Aorta (tissue), 5 donors: ENCODE data around the gene CRK. TPM values are rescaled to one million over a fixed set of nuclear protein-coding genes. Genes with fewer than 3 reads are reported as not detected.
"Not testable (repeated sequence)": the region's sequence is repeated elsewhere in the genome, so short reads cannot be mapped to it uniquely, and the experiment has no call there.

ENCODE experiments used
- ATAC-seq: fragments of 200-7000 bp; cut with Tn5 transposase; one replicate; pipeline ENCODE4 v1.9.1; 2022; ENCODE audit warnings: moderate library complexity; ENCODE audit not compliant: low FRiP score
- DNase-seq, 2 donors: peaks; one replicate each; pipeline ENCODE4 v3.0.0-alpha.2; 2020
- H3K27ac ChIP-seq, 2 donors: one replicate each; pipeline ENCODE4 v1.5.1; 2013; ENCODE audit warnings: low read length in 2 of 2, mild to moderate bottlenecking in 2 of 2, moderate library complexity in 2 of 2, control low read depth in 1 of 2, inconsistent platforms in 1 of 2, low read depth in 1 of 2
- H3K27me3 ChIP-seq, 2 donors: one replicate each; pipeline ENCODE4 v1.6.1; 2013; ENCODE audit warnings: control low read depth in 1 of 2, low read length in 1 of 2, mild to moderate bottlenecking in 1 of 2, moderate library complexity in 1 of 2; ENCODE audit not compliant: insufficient read depth in 2 of 2, control insufficient read depth in 1 of 2
- H3K36me3 ChIP-seq, 2 donors: one replicate each; pipeline ENCODE4 v1.6.1; 2013; ENCODE audit warnings: control low read depth in 1 of 2, low read length in 1 of 2, mild to moderate bottlenecking in 1 of 2; ENCODE audit not compliant: insufficient read depth in 2 of 2, control insufficient read depth in 1 of 2
- H3K4me1 ChIP-seq, 2 donors: one replicate each; pipeline ENCODE4 v1.6.1; 2013; ENCODE audit warnings: low read length in 2 of 2, control low read depth in 1 of 2, mild to moderate bottlenecking in 1 of 2, moderate library complexity in 1 of 2; ENCODE audit not compliant: insufficient read depth in 2 of 2, control insufficient read depth in 1 of 2
- H3K4me3 ChIP-seq, 2 donors: one replicate each; pipeline ENCODE4 v1.5.1; 2013; ENCODE audit warnings: low read length in 2 of 2, control low read depth in 1 of 2, mild to moderate bottlenecking in 1 of 2
- H3K9me3 ChIP-seq: one replicate; pipeline ENCODE4 v1.6.1; 2013; ENCODE audit warnings: mild to moderate bottlenecking, low read length; ENCODE audit not compliant: control insufficient read depth
- WGBS, 2 donors: extraction: QIAGEN DNeasy Blood & Tissue Kit; methylation state at CpG; one replicate each; pipeline ENCODE4 v1.1.7; 2013; 5-methylcytosine and 5-hydroxymethylcytosine counted together
- intact Hi-C, 2 donors: fragments of 100-400 bp; cut with DNase I; formaldehyde crosslinking; loops; one replicate each; pipeline versions ENCODE4 v1.14.2 to v1.15.0; 2022
- polyA plus RNA-seq, 2 donors: library from polyadenylated mRNA; stranded (reverse); fragments of 200-250 nt; gene quantifications; one replicate each; pipeline ENCODE4 v1.2.3, GENCODE V29; 2013
- total RNA-seq, 2 donors: library from RNA; stranded (reverse); fragmentation: NEBNext Ultra II Directional; extraction: Animal tissue kit (Norgen Biotek cat#: 25700); gene quantifications; one replicate each; pipeline ENCODE4 v1.2.1, GENCODE V29; 2021
- donor health status: healthy with polysubstance abuse.
- donor health status: Bipolar disorder and iron deficiency.
- donor health status: DM: no; HTN: no; CAD: no.
- donor health status: DM: no; HTN: no; CAD: no.
- donor health status: DM: yes; HTN: yes; CAD: no.

The CRK gene
- total and polyA plus RNA-seq, 4 donors: 33.5 to 63.8 (median 48.1) TPM

- Histone ChIP-seq H3K9me3 (no peaks in the 10 kb centered on the region), H3K27me3 (no peaks in the 10 kb centered on the region), H3K36me3 (no peaks in the 10 kb centered on the region), H3K27ac (no peak overlapping the region), H3K4me3 (no peak overlapping the region), H3K4me1 (peaks cover 0 to 2% of the 10 kb centered on the region in 2 donors)
- DNase-seq: peak in 1 of 2 donors; percentile 39
- 33 to 44% methylated on average over 10 of the region's 10 CpGs for WGBS, 2 donors
- intact Hi-C loops: no loop called here
- ATAC-seq: no peak
Measured at GRCh38 chr17:1379930-1380313, 76.1 kb downstream of the CRK start.

- Histone ChIP-seq H3K27ac (no peak overlapping the region), H3K27me3 (no peaks in the 10 kb centered on the region), H3K9me3 (no peaks in the 10 kb centered on the region), H3K36me3 (no peaks in the 10 kb centered on the region), H3K4me3 (no peak overlapping the region), H3K4me1 (peaks cover 0 to 2% of the 10 kb centered on the region in 2 donors)
- no peak for ATAC-seq
- intact Hi-C loops: no loop called here
- peak in 1 of 2 donors; percentile 39 for DNase-seq
- WGBS, 2 donors: 73 to 74% methylated on average over 11 of the region's 11 CpGs
Measured at GRCh38 chr17:1379208-1379929, 76.7 kb downstream of the CRK start.

- H3K4me1 ChIP-seq, H3K27me3 ChIP-seq, intact Hi-C loops, H3K9me3 ChIP-seq, H3K4me3 ChIP-seq, H3K36me3 ChIP-seq, H3K27ac ChIP-seq, ATAC-seq: not testable (repeated sequence)
- DNase-seq: peak in 1 of 2 donors; percentile 38
- 78 to 79% methylated on average over 10 of the region's 10 CpGs for WGBS, 2 donors
Measured at GRCh38 chr17:1378476-1378860, 77.6 kb downstream of the CRK start.

DNA sequence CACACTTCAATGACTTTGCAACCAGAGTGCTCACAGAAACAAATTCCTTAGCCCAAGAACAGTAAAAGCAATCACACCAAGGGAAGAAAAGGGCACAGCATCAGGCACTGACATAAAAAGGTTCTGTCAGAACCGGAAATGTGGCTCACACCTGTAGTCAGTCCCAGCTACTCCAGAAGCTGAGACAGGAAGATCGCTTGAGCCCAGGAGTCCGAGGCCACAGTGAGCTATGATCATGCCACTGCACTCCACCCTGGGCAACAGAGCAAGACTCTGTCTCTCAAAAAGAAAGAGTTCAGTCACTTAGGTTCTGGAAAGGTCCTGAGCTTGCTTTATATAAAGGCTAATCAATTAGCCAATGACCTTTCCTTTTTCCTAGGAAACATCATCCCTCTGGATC is 78.7 kb downstream of the CRK start:
- H3K9me3 ChIP-seq: no peaks in the 10 kb centered on the region
- no peaks in the 10 kb centered on the region for H3K36me3 ChIP-seq
- no peaks in the 10 kb centered on the region for H3K27me3 ChIP-seq
- DNase-seq: peak in 1 of 2 donors; percentile 21
- no peak for ATAC-seq
- no peak overlapping the region for H3K27ac ChIP-seq
- H3K4me3 ChIP-seq: no peak overlapping the region
- peaks cover 2 to 4% of the 10 kb centered on the region in 2 donors for H3K4me1 ChIP-seq
- intact Hi-C loops: no loop called here
- 74 to 76% methylated on average over 3 of the region's 3 CpGs for WGBS, 2 donors

DNA sequence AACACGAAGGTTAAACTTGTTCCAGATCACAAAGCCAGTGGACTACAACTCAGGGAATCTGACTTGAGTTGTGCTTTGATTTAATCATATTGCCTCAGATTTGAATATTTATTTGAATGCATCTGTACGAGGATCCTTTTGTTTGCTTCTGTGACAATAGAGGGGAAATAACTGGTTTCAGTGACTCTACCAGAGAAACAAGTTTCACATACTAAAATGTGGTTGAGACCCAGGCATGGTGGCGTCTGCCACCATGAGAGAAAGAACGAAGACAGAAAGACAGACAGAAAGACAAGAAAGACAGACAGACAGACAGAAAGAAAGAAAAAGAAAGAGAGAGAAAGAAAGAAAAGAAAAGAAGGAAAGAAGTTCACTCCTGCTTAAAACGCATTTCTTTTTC is 80.0 kb downstream of the CRK start:
- Histone ChIP-seq H3K9me3 (no peaks in the 10 kb centered on the region), H3K27me3 (no peaks in the 10 kb centered on the region), H3K4me1 (peaks cover 4% of the 10 kb centered on the region in 2 donors), H3K4me3 (no peak overlapping the region), H3K27ac (no peak overlapping the region), H3K36me3 (no peaks in the 10 kb centered on the region)
- DNase-seq (no peak), ATAC-seq (no peak)
- intact Hi-C loops: no loop called here
- WGBS, 2 donors: 33 to 40% methylated on average over 5 of the region's 5 CpGs

DNA sequence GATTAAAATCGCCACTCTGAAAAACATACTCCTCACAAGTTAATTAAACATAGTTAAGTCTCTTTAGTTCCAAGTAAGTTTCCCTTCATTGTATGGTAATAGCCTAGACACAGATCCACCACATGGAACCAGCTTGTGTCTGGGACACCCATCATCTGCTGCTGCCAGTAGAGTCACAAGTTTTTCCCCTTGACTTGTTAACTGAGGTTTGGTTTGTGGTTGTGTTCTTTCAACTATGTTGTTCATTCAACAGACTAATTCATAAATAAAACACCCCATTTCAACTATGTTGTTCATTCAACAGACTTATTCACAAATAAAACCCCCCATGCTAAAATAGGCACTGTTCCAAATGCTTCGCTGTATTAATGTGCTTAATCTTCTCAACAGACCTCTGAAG is 80.4 kb downstream of the CRK start:
- no peak for ATAC-seq
- peaks cover 4% of the 10 kb centered on the region in 2 donors for H3K4me1 ChIP-seq
- WGBS, 2 donors: 14 to 18% methylated on average over 2 of the region's 2 CpGs

DNA sequence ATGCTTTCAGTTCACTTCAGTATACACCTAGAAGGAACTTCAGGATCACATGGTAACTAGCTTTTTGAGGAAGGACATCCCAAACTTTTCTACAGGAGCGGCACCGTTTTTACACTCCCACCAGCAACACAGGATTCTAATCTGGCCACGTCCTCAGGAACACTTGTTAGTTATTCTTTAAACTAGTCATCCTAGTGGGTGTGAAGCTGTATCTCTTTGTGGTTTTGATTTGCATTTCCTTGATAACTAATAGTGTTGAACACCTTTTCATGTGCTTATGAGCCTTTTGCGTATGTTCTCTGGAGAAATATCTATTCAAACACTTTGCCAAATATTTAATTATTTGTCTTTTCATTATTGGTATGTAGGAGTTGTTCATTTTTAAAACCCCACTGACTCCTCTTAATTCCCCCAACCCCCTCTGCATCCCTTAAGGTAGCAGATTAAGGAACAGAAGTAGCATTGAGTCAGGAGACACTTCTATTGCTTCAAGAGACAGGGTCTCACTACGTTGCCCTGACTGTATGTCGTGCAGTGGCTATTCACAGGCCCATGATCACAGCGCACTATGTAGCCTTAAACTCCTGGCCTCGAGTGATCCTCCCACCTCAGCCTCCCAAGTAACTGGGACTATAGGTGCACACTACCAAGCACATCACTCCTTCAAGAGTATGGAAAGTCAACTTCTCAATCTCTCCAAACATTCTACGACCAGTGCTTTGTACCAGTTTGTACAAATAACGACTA is 81.4 kb downstream of the CRK start:
- WGBS, 2 donors: 57 to 63% methylated on average over 10 of the region's 10 CpGs
- intact Hi-C loops: no loop called here
- H3K4me1 ChIP-seq: peaks cover 4 to 6% of the 10 kb centered on the region in 2 donors
- no peaks in the 10 kb centered on the region for H3K9me3 ChIP-seq
- H3K4me3 ChIP-seq: no peak overlapping the region
- no peak overlapping the region for H3K27ac ChIP-seq
- H3K27me3 ChIP-seq: no peaks in the 10 kb centered on the region
- no peak for DNase-seq
- no peaks in the 10 kb centered on the region for H3K36me3 ChIP-seq
- no peak for ATAC-seq

More for the DNA sequence above, 80.4 kb downstream of the CRK start:
- Histone ChIP-seq H3K27ac (no peak overlapping the region), H3K9me3 (no peaks in the 10 kb centered on the region), H3K27me3 (no peaks in the 10 kb centered on the region), H3K36me3 (no peaks in the 10 kb centered on the region), H3K4me3 (no peak overlapping the region)
- DNase-seq: no peak
- intact Hi-C loops: no loop called here

DNA sequence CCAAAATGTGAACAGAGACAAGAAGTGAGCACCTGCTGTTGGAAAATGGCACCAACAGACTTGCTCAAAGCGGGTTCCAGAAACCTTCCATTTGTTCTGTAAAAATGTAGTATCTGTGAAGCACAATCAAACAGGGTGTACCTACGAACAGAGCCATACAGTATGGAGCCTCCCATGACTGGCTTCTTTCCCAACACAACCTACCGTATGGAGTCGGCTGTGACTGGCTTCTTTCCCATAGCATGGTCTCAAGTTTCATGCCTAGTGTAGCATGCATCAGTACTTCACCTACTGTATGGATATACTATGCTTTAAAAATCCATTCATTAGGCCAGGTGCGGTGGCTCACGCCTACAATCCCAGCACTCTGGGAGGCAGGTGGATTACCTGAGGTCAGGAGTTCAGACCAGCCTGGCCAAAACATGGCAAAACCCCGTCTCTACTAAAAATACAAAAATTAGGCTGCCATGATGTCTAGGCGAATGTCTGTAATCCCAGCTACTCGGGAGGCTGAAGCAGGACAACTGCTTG is 82.3 kb downstream of the CRK start:
- H3K4me1 ChIP-seq: peaks cover 4 to 8% of the 10 kb centered on the region in 2 donors

More for the DNA sequence above, 82.3 kb downstream of the CRK start:
- intact Hi-C loops: no loop called here
- no peak overlapping the region for H3K27ac ChIP-seq
- DNase-seq: no peak
- no peak for ATAC-seq
- H3K9me3 ChIP-seq: no peaks in the 10 kb centered on the region
- no peaks in the 10 kb centered on the region for H3K36me3 ChIP-seq
- 51 to 55% methylated on average over 9 of the region's 9 CpGs for WGBS, 2 donors
- no peaks in the 10 kb centered on the region for H3K27me3 ChIP-seq
- H3K4me3 ChIP-seq: no peak overlapping the region
